RWPE1 (cell line): ENCODE measurements around the gene GLIS1.

ENCODE experiments used
- CTCF ChIA-PET: fragments of 350-600 bp; sonication (Branson Sonifier 250); formaldehyde crosslinking; extraction: SDS; loops from one replicate; lab custom pipeline; 2021; lab: Yijun Ruan, JAX
- POLR2A ChIA-PET: fragments of 400-600 bp; formaldehyde crosslinking; extraction: SDS; loops from one replicate; lab custom pipeline; 2020; ENCODE audit warnings: antibody characterized with exemption; ENCODE audit not compliant: low non-redundant PET; lab: Yijun Ruan, JAX
- DNase-seq: peaks from one replicate; pipeline ENCODE4 v3.0.0; 2012; ENCODE audit warnings: low spot score
- H3K27ac ChIP-seq: fragments of 450-650 bp; 2 replicates; pipeline ENCODE4 v1.5.1; 2017
- CTCF ChIP-seq: fragments of 450-650 bp; conservative IDR thresholded peaks from 2 replicates; pipeline ENCODE4 v1.5.1; 2017; ENCODE audit warnings: low read depth, mild to moderate bottlenecking

Gene GLIS1

DNA sequence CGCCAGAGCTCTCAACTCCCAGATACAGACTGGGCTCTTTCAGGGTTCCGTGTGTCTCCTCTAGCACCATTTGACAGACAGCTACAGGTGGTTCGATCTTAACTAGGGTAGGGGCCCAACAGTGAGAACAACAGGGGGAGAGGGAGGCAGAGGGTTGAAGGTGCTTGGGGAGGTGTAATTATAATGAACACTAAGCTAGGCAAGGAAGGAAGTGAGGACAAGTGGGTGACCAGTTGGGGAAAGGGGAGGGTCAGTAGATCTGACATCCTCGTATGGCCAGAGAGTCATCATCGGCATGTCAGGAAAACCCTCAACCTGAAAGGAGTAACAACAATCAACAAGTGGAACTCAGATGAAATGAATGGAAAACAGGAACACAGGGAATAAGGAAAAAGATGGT lies 22.8 kb downstream of the GLIS1 start:
- DNase-seq, result no peak
- no peak for TF ChIP-seq CTCF
- CTCF ChIA-PET, result no interaction called here
- POLR2A ChIA-PET, result no interaction called here
- H3K27ac ChIP-seq, result no peak overlapping the region

DNA sequence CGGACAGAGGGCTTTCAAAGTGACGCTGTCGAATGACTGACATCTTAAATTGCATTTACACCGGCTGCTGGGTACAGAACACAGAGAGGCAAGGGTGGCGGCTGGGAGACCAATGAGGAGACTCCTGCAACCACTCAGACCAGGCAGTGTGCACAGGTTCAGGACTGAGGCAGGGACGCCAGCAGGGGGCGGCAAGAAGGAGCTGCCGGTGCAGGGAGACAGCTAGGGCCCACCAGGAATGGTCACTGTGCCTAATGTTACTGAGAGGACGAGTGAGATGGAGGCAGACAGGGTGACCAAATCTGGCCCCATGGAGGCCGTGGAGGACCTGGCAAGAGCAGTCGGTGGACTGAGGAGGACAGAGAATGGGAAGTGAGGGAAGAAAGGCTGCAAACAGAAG lies 23.5 kb downstream of the GLIS1 start:
- no peak for DNase-seq
- no peak overlapping the region for H3K27ac ChIP-seq
- ChIA-PET POLR2A (no interaction called here), CTCF (no interaction called here)
- TF ChIP-seq CTCF, result no peak

GRCh38 chr1:53712276-53712675 lies 26.7 kb downstream of the GLIS1 start:
- peak; percentile 13 for DNase-seq
- no peak overlapping the region for H3K27ac ChIP-seq
- ChIA-PET POLR2A (no interaction called here), CTCF (no interaction called here)
- TF ChIP-seq CTCF, result no peak

- CTCF ChIA-PET, result no interaction called here
- no peak for DNase-seq
- POLR2A ChIA-PET, result no interaction called here
- no peak overlapping the region for H3K27ac ChIP-seq
- TF ChIP-seq CTCF, result no peak
Observed at GRCh38 chr1:53710584-53710983, 28.4 kb downstream of the GLIS1 start.

GRCh38 chr1:53708687-53709086 lies 30.3 kb downstream of the GLIS1 start:
- no peak for DNase-seq
- H3K27ac ChIP-seq, result no peak overlapping the region
- CTCF ChIA-PET, result no interaction called here
- TF ChIP-seq CTCF, result no peak
- POLR2A ChIA-PET, result no interaction called here

DNA sequence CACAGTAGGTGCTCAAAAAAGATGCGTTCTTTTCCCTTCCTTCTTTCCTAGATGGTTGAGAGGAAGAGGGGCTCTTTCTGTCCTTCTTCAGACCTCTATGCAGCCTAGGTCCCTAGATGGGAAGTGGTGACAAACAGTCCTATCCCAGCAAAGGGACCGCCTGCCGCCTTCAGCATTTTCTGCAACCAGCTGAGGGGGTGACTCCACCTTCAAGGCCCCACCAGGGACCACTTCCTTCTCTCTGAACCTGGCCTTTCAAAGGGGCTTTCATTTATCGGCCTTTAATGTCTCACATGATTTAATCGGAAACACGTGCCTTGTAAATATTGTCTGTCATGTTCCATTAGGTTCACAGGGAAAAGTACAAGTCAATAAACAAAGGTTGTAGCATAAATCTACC lies 32.6 kb downstream of the GLIS1 start:
- CTCF ChIA-PET, result no interaction called here
- H3K27ac ChIP-seq, result no peak overlapping the region
- POLR2A ChIA-PET, result no interaction called here
- DNase-seq, result no peak
- no peak for TF ChIP-seq CTCF
